Stimulated activated CD4-positive, alpha-beta T cell treated with anti-CD3 and anti-CD28 coated beads, Interleukin-4, amount 100 ng/mL, for 48 hours (primary cell): ENCODE results near the gene GALNT9.

ENCODE experiments used
- DNase-seq, 2 donors: peaks; one replicate each; pipeline ENCODE4 v3.0.0-alpha.2; 2020; ENCODE audit warnings: low read depth in 2 of 2

The GALNT9 gene

GRCh38 chr12:132344181-132344580 lies 14.8 kb upstream of the GALNT9 start:
- no peak for DNase-seq

DNA sequence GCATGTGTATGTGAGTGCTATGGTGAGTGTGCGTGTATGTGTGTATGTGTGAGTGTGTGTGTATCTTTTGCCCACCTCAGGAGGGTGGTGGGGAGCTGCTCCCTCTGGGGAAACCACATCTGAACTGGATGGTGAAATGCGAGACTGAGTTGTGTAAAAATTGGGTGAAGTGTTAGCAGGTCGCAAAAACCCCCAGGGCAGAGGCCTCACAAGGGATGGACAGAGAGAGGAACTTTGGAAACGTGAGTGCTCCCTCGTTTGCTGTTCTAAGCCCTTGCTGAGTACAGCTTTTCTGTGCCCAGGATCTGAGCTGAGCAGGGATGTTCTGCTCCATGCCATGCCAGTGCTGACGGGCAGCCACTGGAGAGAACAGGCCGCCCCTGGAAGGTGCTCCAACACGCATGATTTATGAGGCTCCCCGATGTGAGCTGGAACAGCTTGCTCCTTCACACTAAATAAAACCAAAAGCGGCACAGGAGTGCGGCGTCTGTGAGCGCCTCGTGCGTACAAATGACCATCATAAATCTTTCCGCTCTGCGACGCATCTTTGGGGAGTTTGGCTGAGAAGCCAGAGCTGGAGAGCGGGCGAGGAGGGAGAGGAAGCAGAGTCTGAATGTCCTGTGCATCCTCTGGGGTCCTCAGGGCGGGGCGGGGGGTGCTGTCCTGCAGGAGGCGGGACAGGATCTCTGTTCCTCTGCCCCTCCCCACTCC lies 14.1 kb upstream of the GALNT9 start:
- DNase-seq: no peak

DNA sequence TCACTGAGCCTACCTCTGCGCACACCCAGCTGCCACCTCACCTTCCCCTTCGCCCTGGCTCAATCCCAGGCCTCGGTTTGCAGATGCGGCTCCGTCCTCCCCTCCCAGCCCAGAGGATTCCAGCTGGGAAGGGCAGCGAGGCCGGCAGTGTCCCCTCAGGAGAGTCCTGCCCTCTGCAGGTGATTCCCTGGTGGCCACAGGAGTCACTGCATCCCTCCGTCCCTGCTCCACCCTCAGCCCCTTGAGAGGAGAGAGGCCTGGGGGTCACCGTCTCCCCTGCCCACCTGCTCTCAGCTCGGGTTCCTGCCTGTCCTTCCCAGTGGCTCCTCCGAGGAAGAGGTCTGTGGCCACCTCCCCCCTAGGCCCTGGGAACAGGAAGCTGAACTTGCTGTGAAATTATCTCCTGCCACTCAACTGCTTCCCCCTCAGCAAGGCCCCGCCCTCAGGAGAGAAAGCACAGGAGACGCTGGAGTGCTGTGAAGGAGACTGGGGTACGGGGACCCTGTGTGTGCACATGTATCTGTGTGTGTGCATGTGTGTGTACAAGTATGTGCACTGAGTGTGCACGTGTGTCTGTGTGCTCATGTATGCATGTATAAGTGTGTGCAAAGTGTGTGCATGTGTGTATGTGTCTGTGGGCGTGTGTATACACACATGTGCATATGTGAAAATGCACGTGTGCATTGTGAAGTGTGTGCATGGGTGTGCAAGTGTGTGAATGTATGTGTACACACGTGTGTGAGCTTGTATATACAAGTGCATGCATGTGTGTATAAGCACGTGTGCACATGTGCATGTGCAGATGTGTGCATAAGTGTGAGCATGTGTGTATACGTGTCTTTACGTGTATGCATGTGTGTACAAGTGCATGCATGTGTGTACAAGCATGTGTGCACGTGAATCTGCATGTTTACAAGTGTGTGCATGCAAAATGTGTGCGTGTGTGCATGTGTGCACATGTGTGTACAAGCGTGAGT lies 13.2 kb upstream of the GALNT9 start:
- DNase-seq: no peak

- no peak for DNase-seq
Observed at GRCh38 chr12:132341318-132342050, 12.1 kb upstream of the GALNT9 start.

- no peak for DNase-seq
Observed at GRCh38 chr12:132340266-132341035, 11.1 kb upstream of the GALNT9 start.

DNA sequence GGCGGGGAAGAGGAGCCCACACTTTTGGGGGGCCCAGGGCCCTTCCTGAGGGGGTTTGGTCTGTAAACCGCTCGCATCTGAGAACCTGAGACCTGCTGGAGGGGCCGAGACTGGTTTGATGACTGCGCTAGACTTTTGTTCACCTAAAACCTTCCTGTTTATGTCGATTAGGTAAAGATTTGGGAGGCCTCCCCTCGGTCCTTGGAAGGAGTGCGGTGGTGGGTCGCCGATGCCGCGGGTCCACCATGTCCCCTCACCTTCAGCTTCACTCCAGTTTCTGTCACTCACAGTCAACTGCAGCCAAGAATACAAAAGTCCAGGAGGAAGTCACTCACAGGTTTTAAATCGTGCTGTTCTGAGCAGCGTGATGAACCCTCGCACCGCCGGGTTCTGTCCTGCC lies 10.5 kb upstream of the GALNT9 start:
- no peak for DNase-seq

DNA sequence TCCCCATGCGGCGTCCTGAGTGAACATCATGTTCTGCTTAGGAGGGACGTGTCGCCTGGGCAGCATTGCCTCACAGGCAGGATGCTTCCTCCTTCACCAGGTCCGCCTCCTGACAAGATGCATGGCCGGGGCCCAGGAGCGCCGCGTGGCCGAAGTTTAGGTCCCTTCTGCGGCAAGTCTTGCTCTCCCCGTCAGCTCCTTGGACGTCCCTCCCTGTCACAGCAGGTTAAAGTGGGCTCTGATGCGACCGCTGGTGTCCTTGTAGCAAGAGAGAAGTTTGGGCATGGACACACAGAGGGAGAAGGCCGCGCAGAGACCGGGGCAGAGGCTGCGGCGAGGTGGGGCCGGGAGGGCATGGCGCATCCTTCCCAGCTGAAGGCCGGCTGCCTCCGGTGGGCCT lies 9.4 kb upstream of the GALNT9 start:
- no peak for DNase-seq

GRCh38 chr12:132338311-132338710 lies 8.9 kb upstream of the GALNT9 start:
- no peak for DNase-seq

- no peak for DNase-seq
Observed at GRCh38 chr12:132337557-132337956, 8.2 kb upstream of the GALNT9 start.

GRCh38 chr12:132336451-132337413 lies 7.3 kb upstream of the GALNT9 start:
- DNase-seq: no peak

GRCh38 chr12:132335179-132335756 lies 5.9 kb upstream of the GALNT9 start:
- DNase-seq: no peak

DNA sequence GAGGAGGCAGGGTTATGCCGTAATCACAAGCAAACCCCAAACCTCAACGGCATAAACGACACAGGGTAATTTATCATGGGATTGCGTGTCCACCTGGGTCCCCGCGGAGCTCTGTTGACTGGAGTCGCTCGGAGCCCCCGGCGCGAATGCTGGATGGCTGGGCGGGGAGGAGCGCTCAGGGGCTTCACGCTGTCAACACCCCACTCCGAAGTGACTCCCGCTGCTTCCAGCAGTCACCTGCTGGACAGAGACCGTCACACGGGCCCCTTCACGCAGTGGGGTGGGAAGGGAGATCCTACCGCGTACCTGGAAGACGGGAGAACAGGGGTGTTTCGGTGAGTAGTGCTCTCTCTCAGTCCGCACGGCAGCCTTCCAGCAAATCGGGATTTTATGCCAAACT lies 4.4 kb upstream of the GALNT9 start:
- DNase-seq: no peak

DNA sequence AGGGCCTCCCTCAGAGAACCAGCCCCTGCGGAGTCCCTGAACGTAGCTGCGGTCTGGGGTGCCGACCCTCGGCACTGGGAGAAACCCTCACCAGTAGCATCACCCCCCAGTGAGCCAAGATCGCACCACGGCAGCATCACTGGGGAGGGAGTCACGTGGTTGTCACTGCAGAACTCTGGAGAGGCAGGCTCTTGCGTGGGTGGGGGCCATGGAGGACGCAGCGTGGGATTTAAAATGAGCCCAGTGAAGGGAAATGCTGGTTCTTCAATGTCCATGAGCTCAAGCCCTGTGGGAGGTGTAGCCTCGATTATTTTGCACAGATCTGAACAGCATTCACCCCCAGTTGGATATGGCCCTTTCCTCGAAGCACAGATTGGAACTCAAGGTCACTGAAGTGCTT lies 3.9 kb upstream of the GALNT9 start:
- DNase-seq: no peak

DNA sequence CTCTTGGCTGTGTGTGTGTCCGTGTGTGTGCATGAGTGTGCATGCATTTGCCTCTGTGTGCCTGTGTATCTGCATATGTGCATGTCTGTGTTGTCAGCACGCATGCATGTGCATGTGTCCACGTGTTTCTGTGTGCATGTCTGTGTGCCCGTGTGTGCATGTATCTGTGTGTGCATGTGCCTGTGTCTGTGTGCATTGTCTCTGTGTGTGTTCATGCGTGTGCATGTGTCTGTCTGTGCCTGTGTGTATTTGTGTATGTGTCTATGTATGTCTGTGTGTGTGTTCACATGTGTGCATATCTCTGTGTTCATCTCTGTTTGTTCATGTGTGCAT lies 1.1 kb upstream of the GALNT9 start:
- no peak for DNase-seq

GRCh38 chr12:132329720-132330548 lies 545 bp upstream of the GALNT9 start:
- DNase-seq: no peak

DNA sequence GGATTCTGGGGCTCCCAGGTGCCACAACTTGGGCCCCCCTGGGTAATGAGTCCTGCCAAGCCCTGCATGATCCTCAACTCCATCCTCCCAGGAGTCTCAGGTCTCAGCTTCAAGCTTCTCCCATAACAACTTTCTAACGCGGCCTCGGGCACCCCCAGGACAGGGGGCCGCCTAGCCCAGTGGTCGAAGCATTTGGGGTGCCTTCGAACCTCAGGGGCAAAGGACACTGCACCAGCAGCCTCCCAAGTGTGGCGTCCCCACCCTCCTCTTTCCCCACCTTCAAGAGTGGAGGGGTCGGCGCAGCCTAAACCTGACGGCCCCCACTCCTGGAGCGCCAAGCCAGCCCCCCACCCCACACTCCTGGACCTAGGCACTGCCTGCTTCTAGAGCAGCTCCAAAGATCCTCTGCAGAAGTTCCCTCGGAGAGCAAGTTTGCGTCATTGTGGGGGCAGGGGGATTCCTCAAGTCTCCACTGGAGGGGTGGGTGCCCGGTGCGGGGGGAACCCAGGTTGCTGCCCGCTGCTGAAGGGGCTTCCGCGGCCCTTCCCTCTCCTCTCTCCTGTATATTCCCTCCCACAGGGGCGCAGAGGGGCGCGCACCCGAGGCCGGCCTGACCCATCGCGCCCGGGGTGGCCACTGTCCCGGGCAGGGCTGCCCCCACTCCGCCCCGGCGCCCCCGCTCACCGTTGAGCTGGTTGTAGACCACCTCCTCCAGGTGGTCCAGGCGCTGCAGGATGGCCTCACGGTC lies 933 bp downstream of the GALNT9 start:
- no peak for DNase-seq

GRCh38 chr12:132327336-132328171 lies 1.8 kb downstream of the GALNT9 start:
- peak; percentile 48 to 69 for DNase-seq

- no peak for DNase-seq
Observed at GRCh38 chr12:132326646-132327045, 2.7 kb downstream of the GALNT9 start.
